Upper lobe of left lung (tissue), 6 donors: ENCODE results near the gene TMEM52. TPM values are rescaled to one million over a fixed set of nuclear protein-coding genes. Genes with fewer than 3 reads are reported as not detected.

Source experiments
- ATAC-seq, 2 donors: fragments of 200-7000 bp; cut with Tn5 transposase; one replicate each; pipeline ENCODE4 v1.9.1; 2022; ENCODE audit warnings: mild to moderate bottlenecking in 2 of 2, moderate library complexity in 2 of 2; ENCODE audit not compliant: low FRiP score in 2 of 2
- DNase-seq, 2 donors: peaks; one replicate each; pipeline ENCODE4 v3.0.0-alpha.2; 2019 to 2020
- H3K27ac ChIP-seq, 4 donors: fragments of 200-600 bp; sonication (generic); one replicate each; pipeline ENCODE4 v1.5.1; 2016 to 2019
- H3K27me3 ChIP-seq, 4 donors: fragments of 200-600 bp; sonication (generic); one replicate each; pipeline ENCODE4 v1.5.1; 2017 to 2019
- H3K36me3 ChIP-seq, 4 donors: fragments of 200-600 bp; sonication (generic); one replicate each; pipeline ENCODE4 v1.5.1; 2016 to 2019
- H3K4me1 ChIP-seq, 4 donors: fragments of 200-600 bp; sonication (generic); one replicate each; pipeline ENCODE4 v1.5.1; 2018 to 2019
- H3K4me3 ChIP-seq, 4 donors: fragments of 200-600 bp; sonication (generic); one replicate each; pipeline ENCODE4 v1.5.1; 2017 to 2019; ENCODE audit warnings: mild to moderate bottlenecking in 2 of 4, moderate library complexity in 1 of 4
- H3K9me3 ChIP-seq, 4 donors: fragments of 200-600 bp; sonication (generic); one replicate each; pipeline ENCODE4 v1.5.1; 2018 to 2019
- EP300 ChIP-seq, 4 donors: sonication (generic); formaldehyde crosslinking; IDR thresholded peaks; one replicate each; pipeline ENCODE4 v1.5.1; 2017; ENCODE audit warnings: antibody characterized with exemption in 4 of 4, control low read depth in 2 of 4
- POLR2A ChIP-seq, 4 donors: fragments of 450-650 bp; IDR thresholded peaks; one replicate each; pipeline ENCODE4 v1.5.1; 2016 to 2017; ENCODE audit warnings: antibody characterized with exemption in 4 of 4, mild to moderate bottlenecking in 2 of 4
- POLR2AphosphoS5 ChIP-seq, 2 donors: sonication (generic); formaldehyde crosslinking; IDR thresholded peaks; one replicate each; pipeline ENCODE4 v1.5.1; 2017; ENCODE audit warnings: antibody characterized with exemption in 2 of 2
- WGBS, 2 donors: methylation state at CpG; one replicate each; pipeline ENCODE4 v1.1.5; 2017 to 2018; 5-methylcytosine and 5-hydroxymethylcytosine counted together
- total RNA-seq, 6 donors: library from RNA; depleted of rRNA in 4 of 6; stranded (reverse); fragments of >200 nt in 4 of 6; gene quantifications; one replicate each; pipeline versions ENCODE4 v1.1.0 to v1.2.1, GENCODE V29; 2016 to 2021
- TF ChIP-seq, protein P1 (sequence below), 6 experiments: fragments of 450-650 bp in 4 of 6; fragments of 200-600 bp in 2 of 6; sonication (generic) in 2 of 6; IDR thresholded peaks; one replicate each; pipeline ENCODE4 v1.5.1; 2016 to 2019; ENCODE audit warnings: antibody characterized with exemption in 6 of 6
- donor health status: DM: no; HTN: no; CAD: no; lungs with moderate emphysema.
- donor health status: DM: no; HTN: yes; CAD: no; lungs with severe emphysema.

TMEM52 gene
- total RNA-seq, 6 donors from 2014 or later: 0.59 to 3.8 (median 2.7) TPM; not detected in 1

DNA sequence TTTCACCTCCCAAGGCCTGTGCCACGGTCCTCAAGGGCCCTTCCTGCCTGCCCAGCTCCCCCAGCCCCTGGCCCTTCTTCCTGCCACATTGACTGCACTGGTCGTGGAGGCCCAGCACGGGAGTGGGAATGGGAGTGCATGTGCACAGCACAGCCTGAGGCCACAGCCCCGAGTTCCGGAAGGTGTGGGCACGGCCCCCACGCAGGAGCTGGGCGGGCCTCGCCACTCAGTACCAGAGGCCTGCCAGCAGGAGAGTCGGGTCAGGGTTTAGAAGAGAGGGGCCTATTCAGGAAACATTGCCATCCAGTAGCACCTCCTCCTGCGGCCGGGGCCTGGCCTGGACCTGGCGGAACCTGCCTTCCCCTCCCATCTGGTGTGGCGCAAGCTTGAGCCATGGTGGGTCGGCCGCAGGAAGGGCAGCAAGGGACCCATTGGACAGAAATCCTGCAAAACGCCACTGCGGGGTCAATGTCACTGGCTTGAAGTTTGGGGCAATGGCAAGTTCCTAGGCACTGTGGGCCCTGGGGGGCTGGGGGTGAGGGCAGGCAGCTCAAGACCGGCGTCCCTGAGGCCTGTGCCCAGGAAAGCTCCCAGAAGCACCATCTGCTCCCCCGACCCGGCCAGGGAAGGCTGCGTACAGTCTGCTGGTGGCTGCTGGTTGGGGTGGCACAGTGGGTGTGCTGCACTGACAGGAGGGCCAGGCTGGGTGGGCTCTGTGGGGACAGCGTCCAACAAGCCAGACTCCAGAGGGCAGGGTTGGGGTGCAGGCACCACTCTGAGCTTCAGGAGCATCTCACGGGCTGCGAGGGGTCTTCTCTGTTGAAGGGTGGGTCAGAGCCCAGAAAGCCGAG lies 1.8 kb upstream of the TMEM52 start:
- TF ChIP-seq, protein P1, sequence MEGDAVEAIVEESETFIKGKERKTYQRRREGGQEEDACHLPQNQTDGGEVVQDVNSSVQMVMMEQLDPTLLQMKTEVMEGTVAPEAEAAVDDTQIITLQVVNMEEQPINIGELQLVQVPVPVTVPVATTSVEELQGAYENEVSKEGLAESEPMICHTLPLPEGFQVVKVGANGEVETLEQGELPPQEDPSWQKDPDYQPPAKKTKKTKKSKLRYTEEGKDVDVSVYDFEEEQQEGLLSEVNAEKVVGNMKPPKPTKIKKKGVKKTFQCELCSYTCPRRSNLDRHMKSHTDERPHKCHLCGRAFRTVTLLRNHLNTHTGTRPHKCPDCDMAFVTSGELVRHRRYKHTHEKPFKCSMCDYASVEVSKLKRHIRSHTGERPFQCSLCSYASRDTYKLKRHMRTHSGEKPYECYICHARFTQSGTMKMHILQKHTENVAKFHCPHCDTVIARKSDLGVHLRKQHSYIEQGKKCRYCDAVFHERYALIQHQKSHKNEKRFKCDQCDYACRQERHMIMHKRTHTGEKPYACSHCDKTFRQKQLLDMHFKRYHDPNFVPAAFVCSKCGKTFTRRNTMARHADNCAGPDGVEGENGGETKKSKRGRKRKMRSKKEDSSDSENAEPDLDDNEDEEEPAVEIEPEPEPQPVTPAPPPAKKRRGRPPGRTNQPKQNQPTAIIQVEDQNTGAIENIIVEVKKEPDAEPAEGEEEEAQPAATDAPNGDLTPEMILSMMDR (IDR thresholded peaks at IDR 0.05): no peak
- TF ChIP-seq POLR2AphosphoS5 (IDR thresholded peaks at IDR 0.05): no peak
- no peak for TF ChIP-seq POLR2A (IDR thresholded peaks at IDR 0.05)
- no peak for TF ChIP-seq EP300 (IDR thresholded peaks at IDR 0.05)
- H3K27me3 ChIP-seq: no peaks in the 10 kb centered on the region
- H3K4me1 ChIP-seq: peaks cover 14 to 26% (median 16%) of the 10 kb centered on the region in 4 donors
- no peaks in the 10 kb centered on the region for H3K36me3 ChIP-seq
- H3K27ac ChIP-seq: peak overlapping the region in 1 of 4 donors; percentile 72
- no peak overlapping the region for H3K4me3 ChIP-seq
- DNase-seq: peak in 1 of 2 donors; percentile 84
- no peaks in the 10 kb centered on the region for H3K9me3 ChIP-seq
- 85 to 91% methylated on average over 8 to 24 of the region's 27 CpGs for WGBS, 2 donors
- ATAC-seq: no peak

DNA sequence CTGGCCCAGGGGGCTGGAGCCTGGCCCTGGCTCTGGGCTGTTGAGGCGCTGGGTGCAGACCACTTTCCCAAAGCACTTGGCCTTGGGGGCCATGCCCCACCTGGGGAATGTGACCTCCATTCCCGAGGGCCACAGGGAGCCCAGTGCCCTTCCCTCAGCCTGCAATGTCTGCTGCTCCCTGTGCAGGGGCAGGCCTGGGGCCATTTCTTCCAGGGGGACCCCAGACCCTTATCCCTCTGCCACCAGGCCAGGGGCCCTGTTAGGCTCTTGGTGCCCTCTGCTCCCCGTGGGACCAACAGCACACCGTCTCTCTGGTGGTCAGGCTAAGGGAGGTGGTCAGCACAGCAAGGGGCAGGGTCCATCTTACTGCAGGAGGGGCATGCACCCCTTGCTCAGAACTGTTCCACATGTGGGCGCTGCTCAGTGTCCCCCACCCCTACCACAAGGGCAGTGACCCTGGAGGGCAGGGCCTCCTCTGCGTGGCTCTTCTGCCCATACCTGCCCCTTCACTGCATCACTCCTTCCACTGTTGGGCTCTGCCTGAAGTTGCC lies 1.1 kb upstream of the TMEM52 start:
- 87 to 92% methylated on average over 2 to 4 of the region's 6 CpGs for WGBS, 2 donors
- TF ChIP-seq POLR2A (IDR thresholded peaks at IDR 0.05): no peak
- TF ChIP-seq POLR2AphosphoS5 (IDR thresholded peaks at IDR 0.05): no peak
- TF ChIP-seq, protein P1 (IDR thresholded peaks at IDR 0.05): no peak
- TF ChIP-seq EP300 (IDR thresholded peaks at IDR 0.05): no peak
- Histone ChIP-seq H3K27ac (peak overlapping the region in 3 of 4 donors; percentile 64 to 76 (median 72)), H3K36me3 (no peaks in the 10 kb centered on the region), H3K27me3 (no peaks in the 10 kb centered on the region), H3K9me3 (no peaks in the 10 kb centered on the region), H3K4me3 (peak overlapping the region in 2 of 4 donors; percentile 59 to 60), H3K4me1 (peaks cover 14 to 26% (median 16%) of the 10 kb centered on the region in 4 donors)
- DNase-seq (no peak), ATAC-seq (no peak)

DNA sequence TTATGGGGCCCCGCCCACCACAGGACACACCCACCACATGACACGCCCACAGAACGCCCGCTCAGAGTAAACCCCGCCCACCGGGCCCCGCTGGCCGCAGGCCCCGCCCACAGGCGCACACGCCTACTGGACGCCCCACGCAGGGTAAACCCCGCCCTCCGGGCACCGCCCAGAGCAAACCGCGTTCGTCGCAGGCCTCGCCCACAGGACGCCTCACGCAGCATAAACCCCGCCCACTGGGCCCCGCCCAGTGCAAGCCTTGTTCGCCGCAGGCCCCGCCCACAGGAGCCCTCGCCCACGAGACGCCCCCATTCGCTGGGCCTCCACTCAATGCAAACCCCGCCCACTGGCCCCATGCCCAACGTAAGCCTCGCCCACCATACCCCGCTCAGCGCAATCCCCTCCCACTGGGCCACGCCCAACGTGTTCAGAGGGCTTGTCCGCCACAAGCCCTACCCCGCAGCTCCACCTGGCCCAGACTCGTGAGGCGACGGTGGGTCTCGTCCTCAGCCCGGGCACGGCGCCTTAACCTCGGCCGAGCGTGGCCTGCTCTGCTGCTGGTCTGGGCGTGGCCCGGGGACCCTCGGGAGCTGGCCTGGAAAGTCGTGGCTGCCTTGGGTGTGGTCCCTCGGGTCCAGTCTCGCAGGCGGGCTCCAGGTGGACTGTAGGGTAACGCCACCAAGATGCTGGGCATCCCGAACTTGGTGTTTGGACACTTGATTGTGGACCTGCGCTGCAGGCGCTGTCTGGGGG lies 401 bp upstream of the TMEM52 start:
- TF ChIP-seq POLR2AphosphoS5 (IDR thresholded peaks at IDR 0.05): peak in 1 of 2 donors; percentile 34
- peak in 1 of 4 donors; percentile 23 for TF ChIP-seq POLR2A (IDR thresholded peaks at IDR 0.05)
- TF ChIP-seq, protein P1 (IDR thresholded peaks at IDR 0.05): peak in 2 of 6 experiments; percentile 5 to 12
- no peak for TF ChIP-seq EP300 (IDR thresholded peaks at IDR 0.05)
- 3 to 21% methylated on average over 16 to 17 of the region's 62 CpGs for WGBS, 2 donors
- H3K4me3 ChIP-seq: peak overlapping the region; percentile 59 to 74 (median 60)
- peak; percentile 95 to 96 for ATAC-seq
- H3K27me3 ChIP-seq: no peaks in the 10 kb centered on the region
- DNase-seq: peak; percentile 100
- H3K9me3 ChIP-seq: no peaks in the 10 kb centered on the region
- peak overlapping the region; percentile 51 to 76 (median 70) for H3K27ac ChIP-seq
- H3K36me3 ChIP-seq: no peaks in the 10 kb centered on the region
- peaks cover 14 to 25% (median 16%) of the 10 kb centered on the region in 4 donors for H3K4me1 ChIP-seq

DNA sequence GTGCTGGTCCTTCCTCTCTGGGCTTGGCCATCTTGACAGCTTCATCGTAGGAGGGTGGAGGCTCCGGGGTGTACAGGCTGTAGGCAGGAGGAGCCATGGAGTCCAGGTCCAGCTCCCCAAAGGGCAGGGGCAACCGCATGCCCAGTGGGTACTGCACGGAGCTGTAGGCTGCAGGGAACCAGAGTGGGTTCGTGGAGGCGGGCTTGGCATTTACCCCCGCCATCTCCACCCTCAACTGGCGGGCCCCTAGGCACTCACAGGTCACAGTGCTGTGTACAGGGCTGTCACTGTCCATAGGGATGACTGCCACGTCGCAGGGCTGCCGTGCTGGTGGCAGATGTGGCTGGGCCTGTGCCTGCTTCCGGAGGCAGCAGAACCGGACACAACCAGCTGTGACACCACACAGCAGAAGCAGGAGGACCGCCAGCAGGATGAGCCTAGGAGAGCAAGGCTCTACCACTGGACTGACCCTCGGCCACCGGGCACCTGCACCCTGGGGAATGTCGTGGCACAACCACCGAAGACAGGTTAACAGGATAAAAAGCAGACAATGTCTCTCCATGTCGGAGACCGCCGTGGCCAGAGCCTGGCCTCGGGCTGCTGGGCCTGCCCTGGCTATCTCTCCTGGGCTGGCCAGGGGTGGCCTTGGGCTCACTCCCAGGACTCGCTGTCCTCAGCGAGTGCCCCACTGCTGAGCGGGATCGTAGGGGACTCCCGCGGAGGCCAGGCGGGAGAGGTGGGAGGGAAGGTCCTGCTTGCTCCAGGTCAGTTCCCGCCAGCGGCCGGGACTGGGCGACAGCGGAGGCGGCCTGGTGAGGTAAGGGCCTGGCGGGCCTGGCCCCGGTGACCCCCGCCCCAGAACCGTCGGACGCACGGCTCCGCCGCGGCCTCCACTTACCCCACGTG lies 831 bp downstream of the TMEM52 start:
- Histone ChIP-seq H3K9me3 (no peaks in the 10 kb centered on the region), H3K27me3 (no peaks in the 10 kb centered on the region), H3K4me3 (peak overlapping the region; percentile 59 to 74 (median 60)), H3K27ac (peak overlapping the region; percentile 51 to 76 (median 70)), H3K4me1 (peaks cover 14 to 22% (median 16%) of the 10 kb centered on the region in 4 donors), H3K36me3 (no peaks in the 10 kb centered on the region)
- WGBS, 2 donors: 48 to 69% methylated on average over 3 to 43 of the region's 46 CpGs
- DNase-seq (no peak), ATAC-seq (no peak)
- TF ChIP-seq EP300 (IDR thresholded peaks at IDR 0.05) (no peak), POLR2AphosphoS5 (IDR thresholded peaks at IDR 0.05) (no peak), POLR2A (IDR thresholded peaks at IDR 0.05) (no peak)
- TF ChIP-seq, protein P1 (IDR thresholded peaks at IDR 0.05): no peak
